ENCODE measurements around the gene RNF167. TPM values are rescaled to one million over a fixed set of nuclear protein-coding genes. Genes with fewer than 3 reads are reported as not detected.

Gene RNF167
- total RNA-seq, 1 donor from 2014 or later = 97.5 TPM

DNA sequence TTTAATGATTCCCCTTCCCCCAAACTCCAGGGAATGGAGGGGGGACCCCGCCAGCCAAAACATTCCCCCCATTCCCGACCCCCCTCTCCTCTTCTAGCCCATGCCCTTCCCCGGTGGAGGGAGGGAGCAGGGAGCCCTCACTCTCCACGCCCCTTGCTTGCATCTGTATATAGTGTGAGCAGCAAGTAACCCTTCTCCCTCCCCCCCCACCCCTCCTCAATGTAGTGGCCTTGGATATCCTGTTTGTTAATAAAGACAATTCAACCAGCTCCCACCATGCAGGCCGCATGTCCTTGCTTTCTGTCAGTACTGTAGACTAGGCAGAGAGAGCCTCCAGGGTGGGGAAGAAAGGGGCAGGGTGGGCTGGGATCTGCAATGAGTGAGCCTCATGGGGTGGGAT is 42.3 kb upstream of the RNF167 start:
- intact Hi-C loops (cut with DNase I) = no loop called here
- H3K9me3 ChIP-seq = no peaks in the 10 kb centered on the region
- H3K27ac ChIP-seq = no peak overlapping the region
- no peak overlapping the region for H3K4me3 ChIP-seq
- peaks cover 48% of the 10 kb centered on the region for H3K36me3 ChIP-seq
- peaks cover 10% of the 10 kb centered on the region for H3K27me3 ChIP-seq (ENCODE audit: low read depth)
- TF ChIP-seq, protein P1, sequence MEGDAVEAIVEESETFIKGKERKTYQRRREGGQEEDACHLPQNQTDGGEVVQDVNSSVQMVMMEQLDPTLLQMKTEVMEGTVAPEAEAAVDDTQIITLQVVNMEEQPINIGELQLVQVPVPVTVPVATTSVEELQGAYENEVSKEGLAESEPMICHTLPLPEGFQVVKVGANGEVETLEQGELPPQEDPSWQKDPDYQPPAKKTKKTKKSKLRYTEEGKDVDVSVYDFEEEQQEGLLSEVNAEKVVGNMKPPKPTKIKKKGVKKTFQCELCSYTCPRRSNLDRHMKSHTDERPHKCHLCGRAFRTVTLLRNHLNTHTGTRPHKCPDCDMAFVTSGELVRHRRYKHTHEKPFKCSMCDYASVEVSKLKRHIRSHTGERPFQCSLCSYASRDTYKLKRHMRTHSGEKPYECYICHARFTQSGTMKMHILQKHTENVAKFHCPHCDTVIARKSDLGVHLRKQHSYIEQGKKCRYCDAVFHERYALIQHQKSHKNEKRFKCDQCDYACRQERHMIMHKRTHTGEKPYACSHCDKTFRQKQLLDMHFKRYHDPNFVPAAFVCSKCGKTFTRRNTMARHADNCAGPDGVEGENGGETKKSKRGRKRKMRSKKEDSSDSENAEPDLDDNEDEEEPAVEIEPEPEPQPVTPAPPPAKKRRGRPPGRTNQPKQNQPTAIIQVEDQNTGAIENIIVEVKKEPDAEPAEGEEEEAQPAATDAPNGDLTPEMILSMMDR (IDR thresholded peaks at IDR 0.05) = no peak
- no peak for DNase-seq
- peaks cover 37% of the 10 kb centered on the region for H3K4me1 ChIP-seq
- no peak for ATAC-seq

DNA sequence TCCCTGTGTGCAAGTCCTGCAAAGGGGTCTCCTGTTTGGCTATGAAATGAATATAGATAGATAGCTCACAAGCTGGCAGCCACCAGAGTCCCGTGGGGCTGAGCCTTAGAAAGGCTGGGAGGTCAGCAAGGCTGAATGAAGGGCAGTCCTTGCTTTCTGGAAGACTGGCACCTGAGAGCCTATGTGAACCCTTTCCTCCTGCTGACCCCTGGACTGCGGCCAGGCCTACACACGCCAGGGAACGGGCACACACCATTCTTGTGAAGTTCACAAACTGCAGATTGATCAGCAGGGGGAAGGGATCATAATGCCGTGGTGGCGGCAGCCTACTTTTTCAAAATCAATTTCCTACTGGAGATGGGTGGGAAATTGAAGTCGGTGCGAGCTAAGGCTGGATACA is 41.7 kb upstream of the RNF167 start:
- intact Hi-C loops (cut with DNase I) = no loop called here
- TF ChIP-seq, protein P1 (IDR thresholded peaks at IDR 0.05) = no peak
- Histone ChIP-seq H3K36me3 (peaks cover 42% of the 10 kb centered on the region), H3K4me1 (peaks cover 43% of the 10 kb centered on the region), H3K9me3 (no peaks in the 10 kb centered on the region), H3K4me3 (no peak overlapping the region), H3K27me3 (ENCODE audit: low read depth) (peaks cover 10% of the 10 kb centered on the region), H3K27ac (no peak overlapping the region)
- DNase-seq (no peak), ATAC-seq (no peak)

DNA sequence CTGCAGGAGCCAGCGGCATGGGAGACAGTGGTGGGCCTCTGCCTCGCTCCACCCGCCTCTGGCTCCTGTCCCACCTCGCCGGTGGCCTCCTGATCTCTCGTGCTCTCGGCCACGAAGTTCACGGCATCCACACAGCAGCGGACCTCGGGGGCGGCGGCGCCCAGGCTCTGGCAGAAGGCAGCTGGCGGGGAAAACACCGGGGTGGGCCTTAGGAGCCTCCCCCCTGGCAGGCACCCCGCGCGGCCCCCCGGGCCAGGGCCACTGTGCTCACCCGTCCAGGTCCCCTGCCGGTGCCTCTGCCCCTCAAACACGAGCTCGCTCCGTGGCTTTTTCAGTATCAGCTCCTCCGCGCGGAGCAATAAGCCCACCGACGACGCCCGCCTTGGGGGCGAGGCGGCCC is 41.1 kb upstream of the RNF167 start:
- TF ChIP-seq, protein P1 (IDR thresholded peaks at IDR 0.05) = no peak
- Histone ChIP-seq H3K4me1 (peaks cover 45% of the 10 kb centered on the region), H3K36me3 (peaks cover 37% of the 10 kb centered on the region), H3K9me3 (no peaks in the 10 kb centered on the region), H3K27ac (peak overlapping the region; percentile 49), H3K4me3 (peak overlapping the region; percentile 67), H3K27me3 (ENCODE audit: low read depth) (peaks cover 10% of the 10 kb centered on the region)
- DNase-seq (no peak), ATAC-seq (peak in 1 of 2 donors; percentile 6)
- intact Hi-C loops (cut with DNase I) = no loop called here

DNA sequence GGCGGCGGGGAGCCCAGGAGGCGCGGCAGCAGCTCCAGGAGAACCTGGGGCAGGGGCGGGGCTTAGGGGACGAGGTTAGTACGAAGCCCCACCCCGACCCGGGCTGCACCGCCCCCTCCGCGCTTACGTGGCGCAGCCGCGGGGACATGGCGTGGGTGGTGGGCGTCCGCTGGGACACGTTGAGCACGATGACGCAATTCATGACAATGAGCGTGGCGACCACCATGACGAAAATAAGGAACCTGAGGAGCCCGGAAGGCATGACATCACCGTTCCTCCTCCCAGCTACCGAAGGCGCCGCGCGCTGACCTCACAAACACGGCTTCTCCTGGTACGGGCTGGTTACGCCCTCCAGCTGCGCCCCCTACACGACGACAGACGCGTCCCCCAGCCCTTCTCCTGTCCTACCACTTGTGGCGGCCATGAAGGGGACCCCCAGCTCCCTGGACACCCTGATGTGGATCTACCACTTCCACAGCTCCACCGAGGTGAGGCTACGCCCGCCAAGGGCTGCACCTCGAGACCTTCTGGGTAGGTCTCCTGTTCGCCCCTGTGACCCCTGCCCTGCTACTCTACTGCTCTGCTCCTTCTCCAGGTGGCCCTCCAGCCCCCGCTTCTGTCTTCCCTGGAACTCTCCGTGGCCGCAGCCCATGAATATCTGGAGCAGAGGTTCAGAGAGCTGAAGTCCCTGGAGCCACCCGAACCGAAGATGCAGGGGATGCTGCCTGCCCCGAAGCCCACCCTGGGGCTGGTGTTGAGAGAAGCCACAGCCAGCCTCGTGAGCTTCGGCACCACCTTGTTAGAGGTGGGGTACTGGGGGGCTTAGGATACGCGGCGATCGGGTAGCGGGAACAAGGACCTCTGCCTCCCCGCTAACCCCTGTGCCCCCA is 40.5 kb upstream of the RNF167 start, which contains the start of gene C17orf107:
Gene C17orf107 (plus strand): TSS at position 196 of the 890 bp plus-strand sequence. CDS start 227 bp downstream, at position 423.
- peak within 1 kb of the TSS; percentile 67 for H3K4me3 ChIP-seq
- DNase-seq (peak; percentile 94), ATAC-seq (peak; percentile 83 to 87)
- H3K27ac ChIP-seq = peak within 1 kb of the TSS; percentile 49
- H3K36me3 ChIP-seq = peaks cover 30% of the 10 kb centered on the region
- intact Hi-C loops (cut with DNase I) = no loop called here
- peaks cover 45% of the 10 kb centered on the region for H3K4me1 ChIP-seq
- peaks cover 10% of the 10 kb centered on the region for H3K27me3 ChIP-seq (ENCODE audit: low read depth)
- H3K9me3 ChIP-seq = no peaks in the 10 kb centered on the region
- TF ChIP-seq, protein P1 (IDR thresholded peaks at IDR 0.05) = no peak

DNA sequence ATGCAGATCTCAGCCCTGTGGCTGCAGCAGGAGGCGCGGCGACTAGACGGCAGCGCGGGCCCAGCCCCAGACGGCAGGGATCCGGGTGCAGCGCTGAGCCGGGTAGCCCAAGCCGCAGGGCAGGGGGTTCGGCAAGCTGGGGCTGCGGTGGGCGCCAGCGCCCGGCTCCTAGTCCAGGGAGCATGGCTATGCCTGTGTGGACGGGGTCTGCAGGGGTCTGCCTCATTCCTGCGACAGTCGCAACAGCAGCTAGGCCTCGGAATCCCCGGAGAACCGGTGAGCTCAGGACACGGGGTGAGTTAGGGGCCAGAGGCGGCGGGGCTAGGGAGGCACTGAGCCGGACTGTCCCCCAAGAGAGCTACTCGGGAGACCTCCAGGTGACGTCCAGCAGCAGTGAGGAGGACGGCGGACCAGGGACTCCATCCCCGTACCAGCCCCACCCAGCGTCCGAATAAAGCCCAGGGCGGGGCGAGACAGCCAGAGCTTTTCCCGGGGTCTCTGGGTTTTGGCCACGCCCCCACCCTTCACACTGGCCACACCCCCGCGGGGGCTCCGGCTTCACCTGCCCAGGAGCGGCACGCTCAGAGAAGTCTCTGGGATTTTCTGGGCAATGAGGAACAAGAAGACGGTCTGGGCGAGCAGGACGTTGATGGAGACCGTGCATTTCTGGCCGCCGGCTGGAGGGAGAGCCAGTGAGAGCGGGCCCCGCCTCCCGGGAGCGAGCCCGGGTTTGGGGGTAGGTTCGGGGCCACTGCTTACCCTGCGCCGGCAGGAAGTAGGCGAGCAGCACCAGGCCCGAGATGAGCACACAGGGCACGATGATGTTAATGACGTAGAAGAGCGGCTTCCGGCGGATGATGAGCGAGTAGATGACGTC is 39.6 kb upstream of the RNF167 start:
- ATAC-seq (peak; percentile 2 to 40), DNase-seq (peak; percentile 71)
- H3K4me1 ChIP-seq = peaks cover 45% of the 10 kb centered on the region
- H3K27ac ChIP-seq = peak overlapping the region; percentile 60
- intact Hi-C loops (cut with DNase I) = no loop called here
- no peaks in the 10 kb centered on the region for H3K9me3 ChIP-seq
- H3K4me3 ChIP-seq = peak overlapping the region; percentile 67
- TF ChIP-seq, protein P1 (IDR thresholded peaks at IDR 0.05) = no peak
- H3K36me3 ChIP-seq = peaks cover 21% of the 10 kb centered on the region
- H3K27me3 ChIP-seq (ENCODE audit: low read depth) = peaks cover 10% of the 10 kb centered on the region
